GM21717 (cell line): ENCODE data around the gene TBC1D14.

Experiments used
- ATAC-seq: cut with Tn5 transposase; IDR thresholded peaks from one replicate; pipeline ENCODE4 v1.9.1; 2021; ENCODE audit warnings: mild to moderate bottlenecking, moderate library complexity; ENCODE audit not compliant: unreplicated experiment

TBC1D14 gene

DNA sequence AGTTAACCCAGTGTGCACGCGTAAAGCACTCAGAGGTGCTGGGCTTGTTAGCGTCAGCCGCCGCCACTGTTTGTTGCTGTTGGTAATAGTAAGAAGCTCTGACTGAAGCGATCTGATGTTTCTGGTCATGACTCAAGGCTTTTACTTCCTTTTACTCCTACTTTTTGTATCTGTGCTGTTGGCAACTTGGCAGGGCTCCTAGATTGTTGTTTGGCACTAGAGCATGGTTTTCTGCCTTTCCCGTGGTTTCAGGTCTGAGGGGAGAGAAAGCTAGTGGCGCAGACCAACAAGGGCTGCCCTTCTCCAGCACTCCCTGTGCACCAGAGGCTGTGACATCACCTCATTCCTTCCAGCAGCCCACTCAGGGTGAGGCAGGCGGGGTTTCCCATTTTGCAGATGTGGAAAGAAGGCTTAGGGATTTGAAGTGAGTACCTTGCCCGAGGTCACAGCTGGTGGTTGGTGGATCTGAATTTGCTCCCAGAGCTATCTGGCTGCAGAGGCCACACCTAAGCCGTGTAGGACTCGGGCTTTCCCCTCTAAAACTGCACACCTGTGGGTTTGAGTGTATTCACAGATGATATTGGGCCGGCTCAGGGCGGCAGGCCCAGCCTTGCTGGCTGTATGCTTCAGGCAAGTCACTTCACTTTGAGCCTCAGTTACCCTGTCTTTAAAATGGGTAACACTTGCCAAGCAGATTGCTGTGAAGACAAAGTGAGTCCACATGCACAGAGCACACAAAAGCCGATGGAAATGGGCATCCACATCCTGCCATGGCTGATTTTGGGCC, 82.3 kb downstream of the TBC1D14 start:
- ATAC-seq: no peak

DNA sequence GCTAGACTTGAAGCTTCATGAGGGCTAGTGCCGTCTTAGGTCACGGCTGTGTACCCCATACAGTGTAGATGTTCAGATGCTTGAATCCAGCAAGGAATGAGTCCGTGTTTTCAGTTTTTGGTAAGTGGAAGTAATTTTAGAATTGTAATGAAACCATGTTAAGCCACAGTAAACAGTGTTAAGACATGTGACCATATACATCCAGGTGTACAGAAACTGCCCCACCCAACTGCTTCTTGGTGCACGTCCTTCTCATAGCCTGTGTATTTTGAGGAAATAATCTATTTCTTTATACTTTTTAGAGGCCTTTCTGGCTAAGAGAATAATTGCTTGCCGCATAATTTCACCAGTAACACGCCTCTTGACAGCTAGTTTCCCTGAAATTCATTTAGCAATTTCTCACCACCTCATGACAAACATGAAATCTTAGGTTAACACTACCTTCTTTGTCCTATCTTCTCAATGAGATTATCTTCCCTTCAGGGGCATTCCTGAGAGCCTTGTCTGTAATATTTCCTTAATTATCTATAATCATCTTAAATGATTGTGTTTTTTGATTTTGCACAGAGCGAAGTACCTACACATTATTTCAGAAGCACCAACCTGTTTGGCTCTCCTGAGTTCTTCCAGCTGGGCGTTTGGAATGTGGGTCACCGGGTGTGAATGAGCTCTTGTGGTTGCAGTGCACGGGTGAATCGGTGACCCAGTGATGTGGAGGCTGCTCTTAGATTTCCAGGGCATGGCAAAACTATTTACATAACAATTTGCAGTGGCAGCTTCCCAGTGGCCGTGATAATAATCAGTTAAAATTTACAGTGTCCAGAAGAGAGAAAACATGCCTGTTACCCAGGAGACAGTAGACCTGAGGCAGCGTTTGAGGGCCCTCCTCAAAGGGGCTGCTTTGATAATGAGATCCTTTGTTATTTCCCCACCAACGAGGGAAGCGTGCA, 83.4 kb downstream of the TBC1D14 start:
- no peak for ATAC-seq

DNA sequence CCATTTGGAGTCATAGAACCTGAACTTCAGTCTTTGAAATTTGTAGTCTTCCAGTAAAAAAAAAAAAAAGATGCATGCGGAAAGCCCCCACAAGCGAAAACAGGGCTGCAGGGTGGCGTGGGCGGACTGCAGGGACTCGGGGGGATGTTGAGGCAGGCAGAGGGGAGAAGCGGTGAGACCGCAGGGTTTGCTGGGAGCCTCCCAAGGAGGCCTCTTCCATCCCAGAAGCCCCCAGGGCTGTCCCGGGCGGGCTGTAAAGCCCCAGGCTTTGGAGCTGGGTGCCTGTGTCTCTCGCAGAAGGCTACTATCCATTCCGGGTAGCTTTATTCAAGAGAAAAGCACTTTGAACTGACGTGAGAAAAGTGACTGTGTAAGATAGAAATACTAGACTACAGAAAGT, 86.9 kb downstream of the TBC1D14 start:
- no peak for ATAC-seq

DNA sequence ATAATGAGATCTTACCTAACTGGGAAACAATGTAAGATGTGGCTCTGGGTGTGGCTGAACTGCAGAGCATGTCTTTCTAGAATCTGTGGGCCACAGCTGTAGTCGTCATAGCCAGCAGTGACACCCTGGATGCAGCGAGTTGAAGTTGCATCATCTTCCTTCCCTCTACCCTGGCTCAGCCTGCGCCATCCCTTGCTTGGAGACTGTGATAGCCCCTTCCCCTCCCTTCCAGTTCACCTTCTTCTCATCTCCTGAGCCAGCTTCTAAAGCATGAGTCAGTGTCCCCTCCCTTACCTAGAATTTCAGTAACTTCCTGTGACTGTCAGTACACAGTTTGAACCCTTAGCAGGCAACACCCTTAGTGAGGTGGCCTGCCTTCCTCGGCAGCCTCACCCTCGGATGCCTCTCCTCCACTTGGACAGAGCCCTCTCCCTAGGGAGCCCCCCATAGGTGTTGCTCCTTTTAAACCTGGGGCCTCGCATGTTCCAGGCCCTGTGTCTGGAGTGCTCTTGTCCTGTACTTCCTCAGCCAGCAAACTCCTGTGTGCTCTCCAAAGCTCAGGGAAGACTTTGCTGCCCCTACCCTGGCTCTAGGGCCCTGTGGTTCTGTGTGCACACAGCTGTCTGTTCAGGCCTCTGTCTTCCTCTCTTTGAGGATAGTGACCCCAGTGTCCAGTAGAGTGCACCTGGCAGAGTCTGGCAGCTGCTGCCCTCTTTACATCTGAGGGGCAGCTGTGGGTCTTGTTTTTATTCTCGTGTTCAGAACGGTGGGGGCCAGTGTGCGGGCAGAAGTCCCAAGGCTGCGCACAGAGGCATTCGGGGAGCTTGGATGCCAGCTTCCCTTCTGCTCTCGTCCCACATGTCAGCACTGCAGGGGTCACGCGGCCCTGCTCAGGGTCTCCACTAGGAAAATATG, 89.8 kb downstream of the TBC1D14 start:
- no peak for ATAC-seq

DNA sequence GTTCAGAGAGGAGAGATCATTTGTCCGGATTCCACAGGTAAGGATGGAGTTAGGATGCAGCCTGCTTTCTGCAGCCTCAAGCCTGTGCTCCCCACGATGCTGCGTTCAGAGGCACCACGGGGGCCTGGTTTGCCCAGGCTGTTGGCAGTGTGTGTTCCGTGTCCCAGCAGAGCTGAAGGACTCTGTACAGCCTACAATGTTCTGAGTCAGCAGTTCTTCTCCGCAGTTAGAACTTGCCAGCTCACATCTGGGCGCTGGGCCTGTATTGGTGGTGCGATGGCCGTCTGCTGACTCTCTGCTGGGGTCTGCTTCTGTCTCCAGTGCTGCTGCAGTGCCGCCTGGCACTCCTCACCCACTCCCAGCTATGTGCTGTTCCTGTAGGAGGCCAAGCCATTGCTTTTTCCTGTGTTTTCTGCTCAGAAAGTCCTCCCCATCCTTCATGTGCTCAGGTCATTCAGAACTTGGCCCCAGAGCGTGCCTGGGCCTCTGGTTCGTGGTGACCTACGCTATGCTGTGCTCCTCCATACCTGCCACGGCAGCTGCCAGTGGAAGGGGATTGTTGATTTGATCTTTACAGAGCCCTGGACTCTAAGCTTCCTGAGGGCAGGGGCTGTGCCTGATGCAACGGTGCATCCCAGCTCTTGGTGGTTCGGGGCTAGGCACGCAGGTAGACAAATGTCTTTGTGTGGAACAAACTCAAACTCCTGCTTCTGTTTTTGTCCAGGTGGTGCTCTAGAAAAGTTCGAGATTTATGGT, 91.0 kb downstream of the TBC1D14 start:
- ATAC-seq: no peak

GRCh38 chr4:7001271-7001670, 91.6 kb downstream of the TBC1D14 start:
- ATAC-seq: no peak

DNA sequence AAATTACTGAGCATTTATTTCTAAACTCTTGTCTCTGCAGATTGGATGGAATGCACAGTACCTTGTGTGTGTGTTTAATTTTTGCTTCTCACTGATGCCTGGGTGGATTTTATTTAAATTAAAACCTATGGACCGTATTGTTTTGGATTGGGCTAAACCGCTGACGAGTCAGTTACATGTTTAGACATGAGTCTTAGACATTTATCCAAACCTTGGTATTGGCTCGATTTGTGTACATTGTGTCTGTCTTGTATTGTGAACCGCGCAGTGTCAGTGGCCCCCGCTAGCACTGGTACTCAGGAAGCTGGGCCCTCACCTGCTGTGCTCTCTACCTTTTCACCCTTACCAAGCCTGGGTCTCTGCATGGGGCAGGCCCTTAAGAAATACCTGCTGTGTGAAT, 92.7 kb downstream of the TBC1D14 start:
- ATAC-seq: no peak

- ATAC-seq: no peak
Observed at GRCh38 chr4:7003176-7003878, 93.7 kb downstream of the TBC1D14 start.

- no peak for ATAC-seq
Observed at GRCh38 chr4:7003879-7004240, 94.2 kb downstream of the TBC1D14 start.

GRCh38 chr4:7004331-7004730, 94.7 kb downstream of the TBC1D14 start:
- no peak for ATAC-seq

DNA sequence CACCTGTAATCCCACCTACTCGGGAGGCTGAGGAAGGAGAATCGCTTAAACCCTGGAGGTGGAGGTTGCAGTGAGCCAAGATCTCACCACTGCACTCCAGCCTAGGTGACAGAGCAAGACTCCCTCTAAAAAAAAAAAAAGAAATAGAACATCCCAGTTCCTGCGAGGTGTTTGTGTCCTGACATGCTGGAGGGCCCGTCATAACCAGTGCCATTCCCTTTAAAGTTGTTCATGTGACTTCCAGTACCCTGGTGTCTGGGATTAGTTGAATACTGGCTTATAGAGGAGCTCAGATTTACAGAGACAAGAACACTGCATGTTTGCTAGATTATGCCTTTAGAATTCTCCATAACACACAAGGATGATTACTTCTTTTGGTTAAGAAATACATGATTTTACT, 95.9 kb downstream of the TBC1D14 start:
- no peak for ATAC-seq

GRCh38 chr4:7006411-7006810, 96.8 kb downstream of the TBC1D14 start:
- no peak for ATAC-seq

DNA sequence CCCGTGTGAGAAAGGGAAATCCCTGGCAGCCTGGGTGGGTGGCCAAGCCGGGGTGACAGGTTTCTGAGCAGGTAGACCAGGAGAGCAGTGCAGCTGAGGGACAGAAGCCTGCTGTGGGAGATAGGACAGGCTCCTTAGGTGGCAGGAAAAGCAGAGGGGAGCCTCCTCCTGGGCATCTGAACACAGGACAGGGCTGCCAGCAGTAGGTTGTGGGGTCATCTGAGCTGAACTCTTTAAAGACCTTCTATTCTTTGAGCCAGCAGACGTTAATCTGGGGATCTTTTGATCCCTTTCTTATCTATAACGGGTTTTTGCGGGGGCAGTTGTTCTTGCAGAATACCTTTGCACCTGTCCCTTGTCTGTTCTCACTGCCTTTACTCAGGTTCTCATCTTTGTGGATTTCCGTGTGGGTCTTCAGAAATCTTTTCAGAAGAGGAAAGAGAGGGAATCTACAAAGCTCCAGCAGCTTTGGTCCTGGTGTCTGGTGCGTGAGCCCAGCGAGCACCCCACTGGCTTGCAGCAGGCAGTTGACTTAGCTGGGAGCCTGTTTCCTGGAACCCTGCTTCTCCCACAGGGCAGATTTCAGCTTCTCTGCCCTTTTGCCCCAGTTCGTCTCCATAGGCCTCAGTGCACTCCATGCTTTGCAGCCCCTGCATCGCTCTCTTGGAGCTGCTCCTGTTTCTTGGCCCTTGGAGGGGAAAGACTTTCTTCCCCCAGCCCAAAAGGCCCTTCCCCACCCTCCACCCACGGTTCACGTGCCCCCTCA, 97.7 kb downstream of the TBC1D14 start:
- no peak for ATAC-seq

- no peak for ATAC-seq
Observed at GRCh38 chr4:7007944-7008343, 98.3 kb downstream of the TBC1D14 start.

- no peak for ATAC-seq
Observed at GRCh38 chr4:7009564-7009963, 99.9 kb downstream of the TBC1D14 start.

- ATAC-seq: no peak
Observed at GRCh38 chr4:7013175-7013574, 103.5 kb downstream of the TBC1D14 start.

DNA sequence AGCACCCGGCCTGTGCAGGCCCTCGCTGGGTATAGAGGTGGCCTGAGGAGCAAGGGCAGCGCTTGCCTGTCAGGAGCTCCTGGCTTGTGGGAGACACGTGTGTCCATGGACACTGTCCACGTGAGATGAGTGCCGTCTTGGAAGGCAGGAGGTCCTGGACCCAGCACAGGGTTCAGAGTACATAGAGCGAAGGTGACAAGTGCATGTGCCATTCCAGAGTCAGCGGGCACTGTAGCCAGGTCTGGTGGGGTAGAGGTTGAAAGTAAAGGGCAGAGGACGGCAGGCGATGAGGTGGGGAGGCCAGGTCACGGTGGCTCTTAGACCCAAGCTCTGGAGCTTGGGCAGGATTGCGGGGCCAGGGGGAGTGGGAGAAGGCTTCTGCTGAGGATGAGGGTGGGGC, 105.2 kb downstream of the TBC1D14 start:
- no peak for ATAC-seq

- ATAC-seq: no peak
Observed at GRCh38 chr4:7015383-7016035, 105.9 kb downstream of the TBC1D14 start.
